ENCODE data around the gene SYNJ2. TPM values are rescaled to one million over a fixed set of nuclear protein-coding genes. Genes with fewer than 3 reads are reported as not detected.

SYNJ2 gene
- total and polyA plus RNA-seq, 2 of the 4 experiments (the other 2 are of a cell fraction), result 40.8 to 45.2 TPM

DNA sequence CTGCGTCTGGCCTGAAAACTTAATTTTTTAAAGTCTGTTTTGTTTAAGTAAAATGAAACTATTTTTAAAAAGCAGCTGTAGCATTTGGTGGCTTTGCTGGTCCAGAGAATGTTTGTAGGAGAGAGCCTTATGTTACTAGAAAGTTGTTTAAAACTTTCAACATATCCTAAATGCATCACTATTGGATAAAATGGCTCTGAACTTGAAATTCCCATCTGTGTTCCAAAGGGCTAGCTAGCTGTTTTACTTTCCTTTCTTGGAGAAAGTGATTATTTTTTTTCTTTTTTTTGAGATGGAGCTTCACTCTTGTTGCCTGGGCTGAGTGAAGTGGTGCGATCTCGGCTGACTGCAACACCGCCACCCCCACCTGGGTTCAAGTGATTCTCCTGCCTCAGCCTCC lies 2.5 kb downstream of the SYNJ2 start:
- Histone ChIP-seq H3K18ac (ENCODE audit: low read depth, low read length) (0 out of 2 replicates have a peak overlapping the region, but pooled peaks have one; percentile 19), H2BK15ac (ENCODE audit: low read depth, low read length) (no peak overlapping the region; the same call in 2 of the 3 replicates), H4K20me1 (ENCODE audit: insufficient read depth, low read length) (peaks cover 44% of the 10 kb centered on the region), H3K9me3 (ENCODE audit: control insufficient read depth, insufficient read depth, low read length) (no peaks in the 10 kb centered on the region), H3K4me3 (ENCODE audit: insufficient read depth, low read depth, low read length) (no peak overlapping the region), H3K9ac (ENCODE audit: low read depth, low read length) (no peak overlapping the region), H3K14ac (replicated peaks; ENCODE audit: low read depth, low read length) (peak overlapping the region; percentile 74), H3K23ac (ENCODE audit: low read depth, low read length) (0 out of 2 replicates have a peak overlapping the region, but pooled peaks have one; percentile 59), H3K4me2 (ENCODE audit: low read depth, low read length) (peak overlapping the region; percentile 70), H3K27me3 (ENCODE audit: control insufficient read depth, insufficient read depth, low read length) (no peaks in the 10 kb centered on the region), H3K36me3 (ENCODE audit: control insufficient read depth, insufficient read depth, low read length) (peaks cover 3% of the 10 kb centered on the region; the same call in 1 of the 2 replicates), H3K79me1 (ENCODE audit: low read depth in 1 of 2, low read length in 2 of 2) (peaks cover 13 to 44% of the 10 kb centered on the region in 2 experiments), H4K91ac (ENCODE audit: insufficient read depth, low read depth, low read length) (no peak overlapping the region), H2BK120ac (ENCODE audit: low read depth, low read length) (peak overlapping the region; percentile 56; the same call in 1 of the 2 replicates), H2BK5ac (ENCODE audit: low read depth, low read length, poor library complexity, severe bottlenecking) (no peak overlapping the region), H3K9me1 (ENCODE audit: insufficient read depth, low read length) (peaks cover 19% of the 10 kb centered on the region), H3K4ac (ENCODE audit: low read depth, low read length) (0 out of 2 replicates have a peak overlapping the region, but pooled peaks have one; percentile 66), H4K8ac (ENCODE audit: low read depth in 2 of 2, low read length in 2 of 2) (no peak overlapping the region), H3K56ac (ENCODE audit: extremely low read depth, insufficient read depth, low read length) (no peak overlapping the region), H2AK5ac (ENCODE audit: low read depth, low read length) (peak overlapping the region; percentile 45; the same call in 1 of the 2 replicates), H2BK20ac (ENCODE audit: low read depth, low read length) (no peak overlapping the region), H3K27ac (ENCODE audit: insufficient read depth, low read length) (peak overlapping the region; percentile 53; the same call in 1 of the 2 replicates), H2AFZ (replicated peaks; ENCODE audit: low read length, poor library complexity) (no peak overlapping the region), H3K4me1 (ENCODE audit: control insufficient read depth, insufficient read depth, low read length) (peaks cover 39% of the 10 kb centered on the region), H2AK9ac (replicated peaks; ENCODE audit: low read depth, low read length, poor library complexity) (no peak overlapping the region), H4K5ac (ENCODE audit: low read depth, low read length) (no peak overlapping the region)
- intact Hi-C loops (cut with micrococcal nuclease), result loop anchor here (5.0 kb wide), 1 partner anchor 58 kb away; no protein-coding TSS in a partner anchor
- dilution Hi-C loops (cut with HindIII; ENCODE audit: low sequenced_read_pairs, unreplicated experiment), result no loop called here
- no TSS peak for BruUV-seq (replicated peaks)
- ATAC-seq (ENCODE audit: low read depth) (no peak), DNase-seq (peak; percentile 31)
- 100% methylated on average over 1 of the region's 4 CpGs; no CpG with 5 or more reads in 1 of the 2 experiments for WGBS, 2 experiments (ENCODE audit: extremely low coverage in 2 of 2, insufficient read length in 1 of 2)
- TF ChIP-seq, protein P1, sequence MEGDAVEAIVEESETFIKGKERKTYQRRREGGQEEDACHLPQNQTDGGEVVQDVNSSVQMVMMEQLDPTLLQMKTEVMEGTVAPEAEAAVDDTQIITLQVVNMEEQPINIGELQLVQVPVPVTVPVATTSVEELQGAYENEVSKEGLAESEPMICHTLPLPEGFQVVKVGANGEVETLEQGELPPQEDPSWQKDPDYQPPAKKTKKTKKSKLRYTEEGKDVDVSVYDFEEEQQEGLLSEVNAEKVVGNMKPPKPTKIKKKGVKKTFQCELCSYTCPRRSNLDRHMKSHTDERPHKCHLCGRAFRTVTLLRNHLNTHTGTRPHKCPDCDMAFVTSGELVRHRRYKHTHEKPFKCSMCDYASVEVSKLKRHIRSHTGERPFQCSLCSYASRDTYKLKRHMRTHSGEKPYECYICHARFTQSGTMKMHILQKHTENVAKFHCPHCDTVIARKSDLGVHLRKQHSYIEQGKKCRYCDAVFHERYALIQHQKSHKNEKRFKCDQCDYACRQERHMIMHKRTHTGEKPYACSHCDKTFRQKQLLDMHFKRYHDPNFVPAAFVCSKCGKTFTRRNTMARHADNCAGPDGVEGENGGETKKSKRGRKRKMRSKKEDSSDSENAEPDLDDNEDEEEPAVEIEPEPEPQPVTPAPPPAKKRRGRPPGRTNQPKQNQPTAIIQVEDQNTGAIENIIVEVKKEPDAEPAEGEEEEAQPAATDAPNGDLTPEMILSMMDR (conservative IDR thresholded peaks at IDR 0.05; ENCODE audit: low read depth, low read length), result no peak
- TF ChIP-seq MAZ (IDR thresholded peaks at IDR 0.05; ENCODE audit: borderline replicate concordance, low read depth, low read length) (no peak), RFX5 (IDR thresholded peaks at IDR 0.05; ENCODE audit: low read depth, low read length) (no peak), SMC3 (IDR thresholded peaks at IDR 0.05; ENCODE audit: low read depth, low read length) (no peak), RCOR1 (IDR thresholded peaks at IDR 0.05; ENCODE audit: insufficient replicate concordance, low read length) (no peak), POLR2A (IDR thresholded peaks at IDR 0.05; ENCODE audit: low read depth, low read length) (no peak), FOS (IDR thresholded peaks at IDR 0.05; ENCODE audit: low read depth, low read length) (no peak)
- POLR2A ChIA-PET (ENCODE audit: unreplicated experiment), result interaction anchor here (0.7 to 1.2 kb wide), 2 partner anchors 34 to 47 kb away, joined by 3 to 4 read pairs; no protein-coding TSS in a partner anchor
- CTCF ChIA-PET, result interaction anchor here (0.5 kb wide), 1 partner anchor 9 kb away, joined by 3 read pairs; no protein-coding TSS in a partner anchor
- in situ Hi-C loops (cut with MboI; ENCODE audit: low sequenced_read_pairs), result no loop called here
